ENCODE measurements around the gene TRPV5.
"Not testable (repeated sequence)": the region's sequence is repeated elsewhere in the genome, so short reads cannot be mapped to it uniquely, and the experiment has no call there.

GRCh38 chr7:142978402-142978801 is 44.9 kb upstream of the TRPV5 start:
- TF ChIP-seq CTCF (IDR thresholded peaks at IDR 0.05; ENCODE audit: low read depth, low read length); EZH2phosphoT487 (IDR thresholded peaks at IDR 0.05; ENCODE audit: low read depth): not testable (repeated sequence)
